H1 (cell line): ENCODE results near the gene DNAI1. TPM values are rescaled to one million over a fixed set of nuclear protein-coding genes. Genes with fewer than 3 reads are reported as not detected.

Experiments
- CTCF ChIA-PET: fragments of 300-600 bp; sonication (Branson Sonifier 250); formaldehyde crosslinking; loops from one replicate; lab custom pipeline; 2021; ENCODE audit not compliant: partially characterized antibody; lab: Charles Lee
- POLR2A ChIA-PET: fragments of 300-600 bp; sonication (Branson Sonifier 250); formaldehyde crosslinking; loops from one replicate; lab custom pipeline; 2021; ENCODE audit warnings: inconsistent platforms; ENCODE audit not compliant: partially characterized antibody; lab: Charles Lee
- DNase-seq, 2 experiments: peaks; one replicate each; pipeline versions ENCODE4 v3.0.0 to v3.0.0-alpha.2; 2010 to 2022; ENCODE audit warnings: low spot score in 2 of 2, low read depth in 1 of 2, mixed read lengths in 1 of 2
- FAIRE-seq: peaks from 2 replicates; lab custom pipeline; 2011; peaks lifted over from hg19 to GRCh38; lab: Jason Lieb, UNC
- H2AFZ ChIP-seq: 2 replicates; pipeline ENCODE4 v1.8.1; 2012; ENCODE audit warnings: low read length, inconsistent platforms
- H2AK5ac ChIP-seq: 2 replicates; pipeline ENCODE4 v1.6.1; 2013; ENCODE audit warnings: low read depth, low read length
- H2BK120ac ChIP-seq: replicated peaks from 2 replicates; pipeline ENCODE3; 2013; ENCODE audit warnings: low read depth, low read length, inconsistent platforms
- H2BK12ac ChIP-seq: 2 replicates; pipeline ENCODE4 v1.6.1; 2013; ENCODE audit warnings: low read depth, low read length
- H2BK15ac ChIP-seq: 2 replicates; pipeline ENCODE4 v1.6.1; 2013; ENCODE audit warnings: low read length
- H2BK20ac ChIP-seq: 2 replicates; pipeline ENCODE4 v1.6.1; 2013; ENCODE audit warnings: low read length
- H2BK5ac ChIP-seq: 2 replicates; pipeline ENCODE4 v1.6.1; 2013; ENCODE audit warnings: low read depth, low read length
- H3K14ac ChIP-seq: 2 replicates; pipeline ENCODE4 v1.6.1; 2013; ENCODE audit warnings: inconsistent platforms; ENCODE audit not compliant: insufficient read length
- H3K18ac ChIP-seq: 2 replicates; pipeline ENCODE4 v1.6.1; 2013; ENCODE audit warnings: low read length; ENCODE audit errors: extremely low read depth
- H3K23ac ChIP-seq: 2 replicates; pipeline ENCODE4 v1.6.1; 2013; ENCODE audit warnings: inconsistent platforms; ENCODE audit not compliant: insufficient read length
- H3K23me2 ChIP-seq: 2 replicates; pipeline ENCODE4 v1.6.1; 2013; ENCODE audit warnings: low read depth, low read length
- H3K27ac ChIP-seq: 2 replicates; pipeline ENCODE4 v1.6.1; 2011; ENCODE audit warnings: low read depth, low read length, inconsistent platforms
- H3K27me3 ChIP-seq, 4 experiments: replicated peaks in 1 of 4; 1 replicate in 1 of 4; 2 replicates in 3 of 4; pipeline versions ENCODE4 v1.6.1 to v1.8.1; 2011 to 2013; ENCODE audit warnings: low read length in 3 of 4, mild to moderate bottlenecking in 3 of 4, inconsistent platforms in 2 of 4, mixed read lengths in 2 of 4, moderate library complexity in 1 of 4; ENCODE audit not compliant: control insufficient read depth in 3 of 4, insufficient read depth in 3 of 4; ENCODE audit errors: extremely low read depth in 1 of 4
- H3K36me3 ChIP-seq, 4 experiments: 2 replicates each; pipeline versions ENCODE4 v1.6.1 to v1.8.1; 2011 to 2013; ENCODE audit warnings: mild to moderate bottlenecking in 4 of 4, low read length in 3 of 4, moderate library complexity in 2 of 4, control low read depth in 1 of 4, inconsistent platforms in 1 of 4; ENCODE audit not compliant: insufficient read depth in 4 of 4, control insufficient read depth in 2 of 4
- H3K4ac ChIP-seq: replicated peaks from 2 replicates; pipeline ENCODE3; 2013; ENCODE audit warnings: low read length, low read depth, mixed read lengths, inconsistent platforms; ENCODE audit not compliant: insufficient read length
- H3K4me1 ChIP-seq, 4 experiments: replicated peaks in 1 of 4; 1 replicate in 1 of 4; 2 replicates in 3 of 4; pipeline versions ENCODE4 v1.6.1 to v1.8.1; 2011 to 2013; ENCODE audit warnings: low read length in 3 of 4, inconsistent platforms in 2 of 4, mixed read lengths in 1 of 4; ENCODE audit not compliant: insufficient read depth in 4 of 4, control insufficient read depth in 3 of 4
- H3K4me2 ChIP-seq, 2 experiments: 2 replicates each; pipeline versions ENCODE4 v1.6.1 to v1.8.1; 2011 to 2013; ENCODE audit warnings: low read depth in 2 of 2, low read length in 2 of 2, control low read depth in 1 of 2, inconsistent platforms in 1 of 2, mild to moderate bottlenecking in 1 of 2; ENCODE audit not compliant: insufficient read depth in 1 of 2
- H3K4me3 ChIP-seq, 4 experiments: fragments of 200-600, 300-600 bp in 1 of 4; sonication (generic), shearing (Covaris generic), sonication (Bioruptor Twin) in 1 of 4; 2 replicates each; pipeline versions ENCODE4 v1.5.1 to v1.8.1; 2011 to 2016; ENCODE audit warnings: low read length in 4 of 4, low read depth in 3 of 4, control low read depth in 2 of 4, inconsistent platforms in 2 of 4, mild to moderate bottlenecking in 2 of 4, mixed read lengths in 1 of 4, moderate library complexity in 1 of 4; ENCODE audit not compliant: insufficient read depth in 2 of 4; ENCODE audit errors: extremely low read depth in 1 of 4
- H3K56ac ChIP-seq: replicated peaks from 2 replicates; pipeline ENCODE3; 2013; ENCODE audit warnings: low read depth, mild to moderate bottlenecking, mixed read lengths, low read length, inconsistent platforms; ENCODE audit not compliant: insufficient read length
- H3K79me1 ChIP-seq: 2 replicates; pipeline ENCODE4 v1.6.1; 2013; ENCODE audit warnings: low read depth, low read length, control low read depth
- H3K79me2 ChIP-seq, 2 experiments: 2 replicates each; pipeline versions ENCODE4 v1.6.1 to v1.8.1; 2012 to 2013; ENCODE audit warnings: low read length in 2 of 2, mild to moderate bottlenecking in 2 of 2, inconsistent platforms in 1 of 2; ENCODE audit not compliant: insufficient read depth in 2 of 2, control insufficient read depth in 1 of 2
- H3K9ac ChIP-seq, 4 experiments: replicated peaks in 1 of 4; 1 replicate in 1 of 4; 2 replicates in 3 of 4; pipeline versions ENCODE4 v1.6.1 to v1.8.1; 2011 to 2013; ENCODE audit warnings: low read depth in 3 of 4, low read length in 3 of 4, control low read depth in 2 of 4, mild to moderate bottlenecking in 2 of 4, moderate library complexity in 2 of 4, inconsistent platforms in 1 of 4; ENCODE audit errors: extremely low read depth in 1 of 4
- H3K9me3 ChIP-seq, 2 experiments: 2 replicates each; pipeline versions ENCODE4 v1.6.1 to v1.8.1; 2012 to 2013; ENCODE audit warnings: mild to moderate bottlenecking in 2 of 2, moderate library complexity in 2 of 2, control low read depth in 1 of 2, inconsistent platforms in 1 of 2, low read depth in 1 of 2, low read length in 1 of 2, mixed read lengths in 1 of 2; ENCODE audit not compliant: insufficient read depth in 2 of 2
- H4K20me1 ChIP-seq, 2 experiments: replicated peaks in 1 of 2; 2 replicates each; pipeline versions ENCODE3 to v1.8.1; 2011 to 2013; ENCODE audit warnings: inconsistent platforms in 2 of 2, low read length in 2 of 2, mild to moderate bottlenecking in 1 of 2; ENCODE audit not compliant: insufficient read depth in 2 of 2, control insufficient read depth in 1 of 2
- H4K5ac ChIP-seq: 2 replicates; pipeline ENCODE4 v1.6.1; 2013; ENCODE audit warnings: low read length, low read depth, mixed read lengths, inconsistent platforms; ENCODE audit not compliant: insufficient read length
- H4K8ac ChIP-seq: 2 replicates; pipeline ENCODE4 v1.8.0; 2013; ENCODE audit warnings: mild to moderate bottlenecking, moderate library complexity, low read length, inconsistent platforms; ENCODE audit not compliant: insufficient read depth; ENCODE audit errors: extremely low read depth
- H4K91ac ChIP-seq: replicated peaks from 2 replicates; pipeline ENCODE3; 2013; ENCODE audit warnings: low read length, mixed read lengths, inconsistent platforms; ENCODE audit not compliant: insufficient read length
- BCL11A ChIP-seq, 2 experiments: IDR thresholded peaks; one replicate each; pipeline ENCODE4 v1.6.1; 2011; ENCODE audit warnings: low read depth in 2 of 2, low read length in 2 of 2, mild to moderate bottlenecking in 2 of 2
- CBX8 ChIP-seq: fragments of 300-800, 300-1000 bp; sonication (generic); IDR thresholded peaks from 2 replicates; pipeline ENCODE4 v1.7.1; 2016; ENCODE audit warnings: low read depth, low read length, borderline replicate concordance
- CHD1 ChIP-seq: IDR thresholded peaks from 2 replicates; pipeline ENCODE4 v1.6.1; 2012; ENCODE audit warnings: low read depth, low read length, improper control_type of control experiment
- GTF2F1 ChIP-seq: IDR thresholded peaks from 2 replicates; pipeline ENCODE4 v1.6.1; 2012; ENCODE audit warnings: low read depth, low read length, improper control_type of control experiment, borderline replicate concordance
- SIX5 ChIP-seq: IDR thresholded peaks from 2 replicates; pipeline ENCODE4 v1.6.1; 2011; ENCODE audit warnings: mild to moderate bottlenecking, low read depth, low read length
- WGBS, 2 experiments: shearing (Covaris generic) in 1 of 2; methylation state at CpG; one replicate each; pipeline versions ENCODE4 v1.1.6 to v1.1.7; 2013 to 2015; ENCODE audit warnings: low lambda C conversion rate in 2 of 2, mixed read lengths in 2 of 2, inconsistent platforms in 1 of 2, low coverage in 1 of 2, missing lambda C conversion rate in 1 of 2; ENCODE audit not compliant: insufficient replicate concordance in 2 of 2, insufficient coverage in 1 of 2, insufficient read length in 1 of 2; ENCODE audit errors: extremely low coverage in 1 of 2, missing lambda C conversion rate in 1 of 2; 5-methylcytosine and 5-hydroxymethylcytosine counted together
- polyA plus RNA-seq, 7 experiments: library from polyadenylated mRNA; depleted of rRNA in 3 of 7; stranded (reverse) in 5 of 7; unstranded in 2 of 7; fragments of >200 nt in 5 of 7; fragments of 200-250 nt in 2 of 7; gene quantifications; 1 replicate in 5 of 7; 2 replicates in 1 of 7; 4 replicates in 1 of 7; pipeline versions ENCODE4 v1.2.1 to v1.2.3, GENCODE V29; 2011 to 2013; ENCODE audit warnings: missing spikeins in 2 of 7, mixed read lengths in 2 of 7
- total RNA-seq: library from RNA; stranded (reverse); fragmentation: NEBNext Ultra II Directional; extraction: Animal tissue kit (Norgen Biotek cat#: 25700); gene quantifications from 2 replicates; pipeline ENCODE4 v1.2.1, GENCODE V29; 2021
- TF ChIP-seq, protein P1 (sequence below): IDR thresholded peaks from 2 replicates; pipeline ENCODE4 v1.6.1; 2012; ENCODE audit warnings: low read length, inconsistent platforms
- TF ChIP-seq, protein P2 (sequence below), 3 experiments: IDR thresholded peaks; 1 replicate in 2 of 3; 2 replicates in 1 of 3; pipeline versions ENCODE4 v1.5.1 to v1.6.1; 2011; ENCODE audit warnings: low read length in 3 of 3, mild to moderate bottlenecking in 3 of 3, inconsistent platforms in 2 of 3, low read depth in 1 of 3, moderate library complexity in 1 of 3; ENCODE audit not compliant: insufficient read depth in 1 of 3; ENCODE audit errors: control extremely low read depth in 1 of 3

DNAI1 gene
- total and polyA plus RNA-seq, 2 of the 8 experiments (the other 6 are each of a cell fraction or from before 2014, with no cell fraction given), result 0.37 to 0.54 TPM

DNA sequence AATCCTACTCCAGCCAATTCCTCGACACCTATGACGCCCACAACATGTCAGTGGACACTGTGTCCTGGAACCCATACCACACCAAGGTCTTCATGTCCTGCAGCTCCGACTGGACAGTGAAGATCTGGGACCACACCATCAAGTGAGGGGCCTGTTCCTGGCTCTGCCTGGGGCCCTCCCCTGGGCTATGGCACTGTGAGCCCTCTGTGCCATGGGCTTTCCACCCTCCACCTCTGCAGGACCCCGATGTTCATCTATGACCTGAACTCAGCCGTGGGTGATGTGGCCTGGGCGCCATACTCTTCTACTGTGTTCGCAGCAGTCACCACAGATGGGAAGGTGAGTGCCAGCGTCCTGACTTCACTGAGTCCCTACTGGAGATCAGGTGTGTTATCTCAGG, 55.8 kb downstream of the DNAI1 start:
- no peak overlapping the region for H3K27ac ChIP-seq
- no peaks in the 10 kb centered on the region for H4K20me1 ChIP-seq
- no peaks in the 10 kb centered on the region for H3K23me2 ChIP-seq
- no peak overlapping the region for H4K5ac ChIP-seq
- H3K4me2 ChIP-seq, result no peak overlapping the region
- H2BK12ac ChIP-seq, result peak overlapping the region; percentile 70; the same call in 1 of the 2 replicates
- H4K8ac ChIP-seq, result peak overlapping the region; percentile 81; the same call in 1 of the 2 replicates
- POLR2A ChIA-PET, result interaction anchor here (1.6 to 2.2 kb wide), 2 partner anchors 9 to 12 kb away, joined by 4 to 6 read pairs; no protein-coding TSS in a partner anchor
- peak overlapping the region; percentile 18 for H4K91ac ChIP-seq
- H3K79me2 ChIP-seq, result no peaks in the 10 kb centered on the region
- no peak for DNase-seq
- TF ChIP-seq, protein P1, sequence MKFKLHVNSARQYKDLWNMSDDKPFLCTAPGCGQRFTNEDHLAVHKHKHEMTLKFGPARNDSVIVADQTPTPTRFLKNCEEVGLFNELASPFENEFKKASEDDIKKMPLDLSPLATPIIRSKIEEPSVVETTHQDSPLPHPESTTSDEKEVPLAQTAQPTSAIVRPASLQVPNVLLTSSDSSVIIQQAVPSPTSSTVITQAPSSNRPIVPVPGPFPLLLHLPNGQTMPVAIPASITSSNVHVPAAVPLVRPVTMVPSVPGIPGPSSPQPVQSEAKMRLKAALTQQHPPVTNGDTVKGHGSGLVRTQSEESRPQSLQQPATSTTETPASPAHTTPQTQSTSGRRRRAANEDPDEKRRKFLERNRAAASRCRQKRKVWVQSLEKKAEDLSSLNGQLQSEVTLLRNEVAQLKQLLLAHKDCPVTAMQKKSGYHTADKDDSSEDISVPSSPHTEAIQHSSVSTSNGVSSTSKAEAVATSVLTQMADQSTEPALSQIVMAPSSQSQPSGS, result no peak
- TF ChIP-seq SIX5 (no peak), CHD1 (no peak), BCL11A (IDR thresholded peaks at IDR 0.05; ENCODE audit: low read depth in 2 of 2, low read length in 2 of 2) (no peak), GTF2F1 (no peak), CBX8 (no peak)
- TF ChIP-seq, protein P2, sequence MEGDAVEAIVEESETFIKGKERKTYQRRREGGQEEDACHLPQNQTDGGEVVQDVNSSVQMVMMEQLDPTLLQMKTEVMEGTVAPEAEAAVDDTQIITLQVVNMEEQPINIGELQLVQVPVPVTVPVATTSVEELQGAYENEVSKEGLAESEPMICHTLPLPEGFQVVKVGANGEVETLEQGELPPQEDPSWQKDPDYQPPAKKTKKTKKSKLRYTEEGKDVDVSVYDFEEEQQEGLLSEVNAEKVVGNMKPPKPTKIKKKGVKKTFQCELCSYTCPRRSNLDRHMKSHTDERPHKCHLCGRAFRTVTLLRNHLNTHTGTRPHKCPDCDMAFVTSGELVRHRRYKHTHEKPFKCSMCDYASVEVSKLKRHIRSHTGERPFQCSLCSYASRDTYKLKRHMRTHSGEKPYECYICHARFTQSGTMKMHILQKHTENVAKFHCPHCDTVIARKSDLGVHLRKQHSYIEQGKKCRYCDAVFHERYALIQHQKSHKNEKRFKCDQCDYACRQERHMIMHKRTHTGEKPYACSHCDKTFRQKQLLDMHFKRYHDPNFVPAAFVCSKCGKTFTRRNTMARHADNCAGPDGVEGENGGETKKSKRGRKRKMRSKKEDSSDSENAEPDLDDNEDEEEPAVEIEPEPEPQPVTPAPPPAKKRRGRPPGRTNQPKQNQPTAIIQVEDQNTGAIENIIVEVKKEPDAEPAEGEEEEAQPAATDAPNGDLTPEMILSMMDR (IDR thresholded peaks at IDR 0.05; ENCODE audit: control extremely low read depth in 1 of 3, insufficient read depth in 1 of 3, low read depth in 1 of 3, low read length in 3 of 3), result no peak
- no peaks in the 10 kb centered on the region for H3K79me1 ChIP-seq
- peaks cover 16 to 33% (median 20%) of the 10 kb centered on the region in 4 experiments for H3K4me1 ChIP-seq
- H3K27me3 ChIP-seq, result no peaks in the 10 kb centered on the region; a peak in 1 of 7 replicates
- H3K4me3 ChIP-seq, result no peak overlapping the region
- peak overlapping the region; percentile 73; the same call in 1 of the 2 replicates for H2BK15ac ChIP-seq
- H2AFZ ChIP-seq, result no peak overlapping the region
- no peak overlapping the region for H3K4ac ChIP-seq
- no peaks in the 10 kb centered on the region for H3K36me3 ChIP-seq
- H3K9me3 ChIP-seq, result no peaks in the 10 kb centered on the region
- H3K18ac ChIP-seq, result no peak overlapping the region
- CTCF ChIA-PET, result interaction anchor here (0.8 to 7.9 kb wide), 11 partner anchors 9 to 111 kb away, joined by 3 to 114 read pairs (median 5); no protein-coding TSS in a partner anchor
- FAIRE-seq, result no peak
- WGBS, 2 experiments, result 86% methylated on average over 8 of the region's 8 CpGs; no CpG with 5 or more reads in 1 of the 2 experiments
- H3K56ac ChIP-seq, result no peak overlapping the region
- no peak overlapping the region; a peak in 1 of 7 replicates for H3K9ac ChIP-seq
- H3K23ac ChIP-seq, result no peak overlapping the region
- no peak overlapping the region for H2BK120ac ChIP-seq
- 0 out of 2 replicates have a peak overlapping the region, but pooled peaks have one; percentile 41 for H2BK5ac ChIP-seq
- H3K14ac ChIP-seq, result no peak overlapping the region
- peak overlapping the region; percentile 18; the same call in 1 of the 2 replicates for H2AK5ac ChIP-seq
- no peak overlapping the region for H2BK20ac ChIP-seq
